PC-9 (cell line): ENCODE results near the gene GAS2L1. TPM values are rescaled to one million over a fixed set of nuclear protein-coding genes. Genes with fewer than 3 reads are reported as not detected.
A peak's percentile ranks its signal among the peaks of the same experiment; 100 is the strongest.

Experiments
- BruUV-seq: library from RNA; stranded (reverse); fragments of 400-500 nt; replicated peaks from 2 replicates; lab custom pipeline; 2021; lab: Mats Ljungman, UMichigan
- CTCF ChIA-PET: fragments of 300-600 bp; sonication (Branson Sonifier 250); formaldehyde crosslinking; loops from one replicate; lab custom pipeline; 2022; ENCODE audit warnings: antibody characterized with exemption; lab: Charles Lee
- POLR2A ChIA-PET: fragments of 300-600 bp; sonication (Branson Sonifier 250); formaldehyde crosslinking; loops from one replicate; lab custom pipeline; 2022; ENCODE audit warnings: antibody characterized with exemption; ENCODE audit not compliant: unreplicated experiment; lab: Charles Lee
- DNase-seq, 2 experiments: peaks; one replicate each; pipeline versions ENCODE4 v3.0.0 to v3.0.0-alpha.2; 2015 to 2022; ENCODE audit warnings: mixed read lengths in 1 of 2
- H2AFZ ChIP-seq: fragments of 200-600 bp; sonication (generic); 2 replicates; pipeline ENCODE4 v1.8.1; 2017; ENCODE audit warnings: antibody characterized with exemption
- H3F3A ChIP-seq: fragments of 200-600 bp; sonication (generic); 2 replicates; pipeline ENCODE4 v1.8.1; 2017; ENCODE audit warnings: antibody characterized with exemption, mild to moderate bottlenecking, low read depth; ENCODE audit not compliant: insufficient read depth
- H3K27ac ChIP-seq: fragments of 200-600 bp; sonication (generic); 2 replicates; pipeline ENCODE4 v1.6.1; 2016; ENCODE audit warnings: mixed run types
- H3K27me3 ChIP-seq: fragments of 200-600 bp; sonication (generic); 2 replicates; pipeline ENCODE4 v1.6.1; 2016; ENCODE audit warnings: low read depth, mixed run types; ENCODE audit not compliant: insufficient read depth
- H3K36me3 ChIP-seq: fragments of 200-600 bp; sonication (generic); 2 replicates; pipeline ENCODE4 v1.6.1; 2016; ENCODE audit warnings: low read depth, mixed run types
- H3K4me1 ChIP-seq: fragments of 200-600 bp; sonication (generic); replicated peaks from 2 replicates; pipeline ENCODE4 v1.6.1; 2016; ENCODE audit warnings: mixed run types; ENCODE audit not compliant: insufficient read depth
- H3K4me2 ChIP-seq: fragments of 200-600 bp; sonication (generic); 2 replicates; pipeline ENCODE4 v1.6.1; 2017; ENCODE audit warnings: mixed run types
- H3K4me3 ChIP-seq: fragments of 200-600 bp; sonication (generic); 2 replicates; pipeline ENCODE4 v1.6.1; 2016; ENCODE audit warnings: mixed run types
- H3K79me2 ChIP-seq: fragments of 200-600 bp; sonication (generic); 2 replicates; pipeline ENCODE4 v1.6.1; 2017; ENCODE audit warnings: low read depth, mixed run types
- H3K9me2 ChIP-seq: fragments of 200-600 bp; sonication (generic); 2 replicates; pipeline ENCODE4 v1.8.1; 2017; ENCODE audit warnings: mild to moderate bottlenecking; ENCODE audit not compliant: insufficient read depth
- H3K9me3 ChIP-seq: fragments of 200-600 bp; sonication (generic); 2 replicates; pipeline ENCODE4 v1.8.1; 2016; ENCODE audit warnings: low read depth; ENCODE audit not compliant: insufficient read depth
- H4K20me1 ChIP-seq: fragments of 200-600 bp; sonication (generic); 2 replicates; pipeline ENCODE4 v1.8.1; 2017; ENCODE audit not compliant: insufficient read depth
- EZH2 ChIP-seq: fragments of 200-600 bp; sonication (generic); IDR thresholded peaks from 2 replicates; pipeline ENCODE4 v1.8.0; 2017; ENCODE audit warnings: antibody characterized with exemption, low read depth
- intact Hi-C: fragments of 100-400 bp; cut with micrococcal nuclease; formaldehyde crosslinking; loops from one replicate; pipeline ENCODE4 v1.10.0; 2022; ENCODE audit not compliant: unreplicated experiment
- total RNA-seq: library from RNA; stranded (reverse); gene quantifications from 2 replicates; pipeline ENCODE4 v1.2.3, GENCODE V29; 2021
- TF ChIP-seq, protein P1 (sequence below): fragments of 200-600 bp; sonication (generic); conservative IDR thresholded peaks from 2 replicates; pipeline ENCODE4 v1.6.1; 2017; ENCODE audit warnings: mixed run types, antibody characterized with exemption, mild to moderate bottlenecking, moderate library complexity

The GAS2L1 gene
- total RNA-seq, 1 experiment from 2014 or later, result 15.2 TPM

- H2AFZ ChIP-seq, result no peak overlapping the region
- ChIA-PET CTCF (no interaction called here), POLR2A (no interaction called here)
- no peak overlapping the region for H3K4me3 ChIP-seq
- H4K20me1 ChIP-seq, result peaks cover under 1% of the 10 kb centered on the region; the same call in 1 of the 2 replicates
- H3K27ac ChIP-seq, result no peak overlapping the region
- no peaks in the 10 kb centered on the region for H3K9me3 ChIP-seq
- H3K9me2 ChIP-seq, result no peaks in the 10 kb centered on the region
- BruUV-seq, result no TSS peak
- H3K79me2 ChIP-seq, result peaks cover 28% of the 10 kb centered on the region
- no peak overlapping the region for H3K4me2 ChIP-seq
- intact Hi-C loops, result no loop called here
- no peaks in the 10 kb centered on the region for H3K36me3 ChIP-seq
- DNase-seq, result no peak
- 0 out of 2 replicates have a peak, but pooled peaks cover 4% of the 10 kb centered on the region for H3F3A ChIP-seq
- H3K4me1 ChIP-seq, result peaks cover 10% of the 10 kb centered on the region
- H3K27me3 ChIP-seq, result no peaks in the 10 kb centered on the region
- TF ChIP-seq, protein P1, sequence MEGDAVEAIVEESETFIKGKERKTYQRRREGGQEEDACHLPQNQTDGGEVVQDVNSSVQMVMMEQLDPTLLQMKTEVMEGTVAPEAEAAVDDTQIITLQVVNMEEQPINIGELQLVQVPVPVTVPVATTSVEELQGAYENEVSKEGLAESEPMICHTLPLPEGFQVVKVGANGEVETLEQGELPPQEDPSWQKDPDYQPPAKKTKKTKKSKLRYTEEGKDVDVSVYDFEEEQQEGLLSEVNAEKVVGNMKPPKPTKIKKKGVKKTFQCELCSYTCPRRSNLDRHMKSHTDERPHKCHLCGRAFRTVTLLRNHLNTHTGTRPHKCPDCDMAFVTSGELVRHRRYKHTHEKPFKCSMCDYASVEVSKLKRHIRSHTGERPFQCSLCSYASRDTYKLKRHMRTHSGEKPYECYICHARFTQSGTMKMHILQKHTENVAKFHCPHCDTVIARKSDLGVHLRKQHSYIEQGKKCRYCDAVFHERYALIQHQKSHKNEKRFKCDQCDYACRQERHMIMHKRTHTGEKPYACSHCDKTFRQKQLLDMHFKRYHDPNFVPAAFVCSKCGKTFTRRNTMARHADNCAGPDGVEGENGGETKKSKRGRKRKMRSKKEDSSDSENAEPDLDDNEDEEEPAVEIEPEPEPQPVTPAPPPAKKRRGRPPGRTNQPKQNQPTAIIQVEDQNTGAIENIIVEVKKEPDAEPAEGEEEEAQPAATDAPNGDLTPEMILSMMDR, result no peak
- no peak for TF ChIP-seq EZH2
Measured at GRCh38 chr22:29263791-29264276, 42.6 kb upstream of the GAS2L1 start.

DNA sequence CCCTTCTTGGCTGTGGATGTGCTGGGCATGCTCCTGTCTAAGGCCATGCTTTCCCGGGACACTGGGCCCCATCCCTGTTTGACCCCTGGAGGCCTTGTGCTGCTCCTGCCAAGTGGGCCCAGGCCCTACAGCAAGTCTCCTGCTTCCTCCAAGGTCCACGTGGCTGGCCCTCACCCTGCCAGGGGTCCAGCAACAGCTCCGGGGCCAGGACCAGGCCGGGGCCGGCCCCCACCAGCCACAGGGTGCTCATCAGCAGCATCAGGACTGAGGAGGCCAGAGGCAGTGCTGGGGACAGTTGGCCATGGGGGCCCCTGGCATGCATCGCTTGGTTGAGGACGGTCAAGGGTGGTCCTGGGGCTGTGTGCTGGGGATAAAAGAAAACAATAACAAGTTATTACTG, 41.1 kb upstream of the GAS2L1 start:
- BruUV-seq, result no TSS peak

GRCh38 chr22:29265929-29266328, 40.5 kb upstream of the GAS2L1 start:
- no peak for DNase-seq
- H3K9me2 ChIP-seq, result no peaks in the 10 kb centered on the region
- peaks cover 14% of the 10 kb centered on the region; the same call in 1 of the 2 replicates for H3F3A ChIP-seq
- H3K4me3 ChIP-seq, result no peak overlapping the region
- CTCF ChIA-PET, result no interaction called here
- peaks cover 22% of the 10 kb centered on the region for H4K20me1 ChIP-seq
- POLR2A ChIA-PET, result no interaction called here
- TF ChIP-seq, protein P1, result no peak
- TF ChIP-seq EZH2, result no peak
- peaks cover 49% of the 10 kb centered on the region for H3K79me2 ChIP-seq
- no peaks in the 10 kb centered on the region for H3K27me3 ChIP-seq
- intact Hi-C loops, result no loop called here
- peaks cover 20% of the 10 kb centered on the region for H3K36me3 ChIP-seq
- no peaks in the 10 kb centered on the region for H3K9me3 ChIP-seq
- peak overlapping the region; percentile 99 for H3K4me2 ChIP-seq
- H3K27ac ChIP-seq, result no peak overlapping the region
- BruUV-seq, result no TSS peak
- peaks cover 24% of the 10 kb centered on the region for H3K4me1 ChIP-seq
- H2AFZ ChIP-seq, result no peak overlapping the region

More for the DNA sequence above, 41.1 kb upstream of the GAS2L1 start:
- ChIA-PET CTCF (no interaction called here), POLR2A (no interaction called here)
- Histone ChIP-seq H3K27ac (no peak overlapping the region), H4K20me1 (peaks cover 15% of the 10 kb centered on the region), H3K79me2 (peaks cover 42% of the 10 kb centered on the region), H3K9me2 (no peaks in the 10 kb centered on the region), H3K4me2 (no peak overlapping the region), H3K4me3 (no peak overlapping the region), H3F3A (peaks cover 14% of the 10 kb centered on the region; the same call in 1 of the 2 replicates), H3K9me3 (no peaks in the 10 kb centered on the region), H3K27me3 (no peaks in the 10 kb centered on the region), H3K36me3 (peaks cover 14% of the 10 kb centered on the region), H3K4me1 (peaks cover 18% of the 10 kb centered on the region), H2AFZ (no peak overlapping the region)
- intact Hi-C loops, result no loop called here
- TF ChIP-seq EZH2, result no peak
- TF ChIP-seq, protein P1, result no peak
- DNase-seq, result no peak
